ENCODE results near the gene CDC42SE2. TPM values are rescaled to one million over a fixed set of nuclear protein-coding genes. Genes with fewer than 3 reads are reported as not detected.
"Not testable (repeated sequence)": the region's sequence is repeated elsewhere in the genome, so short reads cannot be mapped to it uniquely, and the experiment has no call there.

Gene CDC42SE2
- total RNA-seq, 1 donor from 2014 or later, result 19.4 TPM

DNA sequence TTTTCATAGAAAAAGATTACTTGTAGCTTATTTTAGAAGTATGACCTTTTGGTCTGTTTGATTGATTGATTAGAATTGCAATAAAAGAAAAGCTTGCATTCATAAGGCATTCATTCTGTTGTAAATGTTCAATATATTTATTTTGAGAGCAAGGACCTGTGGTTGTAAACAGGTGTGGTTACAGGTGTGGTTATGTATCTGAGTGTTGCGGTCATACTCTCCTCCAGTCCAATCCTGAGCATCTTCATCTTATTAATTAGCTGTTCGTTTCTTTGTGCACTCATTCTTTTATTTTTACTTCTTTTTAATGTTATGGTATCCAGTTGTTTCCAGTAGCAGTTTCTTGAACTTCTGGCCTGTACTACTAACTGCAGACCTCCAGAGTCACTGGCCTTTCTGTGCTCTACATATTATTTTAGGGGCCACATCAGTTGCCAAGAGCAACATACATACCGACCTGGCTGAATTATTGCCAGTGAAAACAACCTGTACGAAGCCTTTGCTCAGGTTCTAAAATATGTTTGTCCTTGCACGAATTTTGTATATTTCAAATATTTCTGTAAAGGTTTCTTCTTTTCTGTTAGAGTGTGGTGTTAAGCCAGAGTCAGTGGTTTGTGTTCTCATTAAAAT is 128.7 kb downstream of the CDC42SE2 start:
- Histone ChIP-seq H3K27me3 (no peaks in the 10 kb centered on the region), H3K4me1 (peaks cover 10% of the 10 kb centered on the region), H3K4me3 (no peak overlapping the region), H3K9me3 (no peaks in the 10 kb centered on the region), H3K27ac (no peak overlapping the region), H3K36me3 (no peaks in the 10 kb centered on the region)
- no peak for DNase-seq (ENCODE audit: extremely low spot score in 2 of 2)
- TF ChIP-seq POLR2AphosphoS5 (IDR thresholded peaks at IDR 0.05; ENCODE audit: insufficient read depth in 1 of 2, low read depth in 1 of 2) (no peak), POLR2A (IDR thresholded peaks at IDR 0.05) (no peak)
- TF ChIP-seq, protein P1, sequence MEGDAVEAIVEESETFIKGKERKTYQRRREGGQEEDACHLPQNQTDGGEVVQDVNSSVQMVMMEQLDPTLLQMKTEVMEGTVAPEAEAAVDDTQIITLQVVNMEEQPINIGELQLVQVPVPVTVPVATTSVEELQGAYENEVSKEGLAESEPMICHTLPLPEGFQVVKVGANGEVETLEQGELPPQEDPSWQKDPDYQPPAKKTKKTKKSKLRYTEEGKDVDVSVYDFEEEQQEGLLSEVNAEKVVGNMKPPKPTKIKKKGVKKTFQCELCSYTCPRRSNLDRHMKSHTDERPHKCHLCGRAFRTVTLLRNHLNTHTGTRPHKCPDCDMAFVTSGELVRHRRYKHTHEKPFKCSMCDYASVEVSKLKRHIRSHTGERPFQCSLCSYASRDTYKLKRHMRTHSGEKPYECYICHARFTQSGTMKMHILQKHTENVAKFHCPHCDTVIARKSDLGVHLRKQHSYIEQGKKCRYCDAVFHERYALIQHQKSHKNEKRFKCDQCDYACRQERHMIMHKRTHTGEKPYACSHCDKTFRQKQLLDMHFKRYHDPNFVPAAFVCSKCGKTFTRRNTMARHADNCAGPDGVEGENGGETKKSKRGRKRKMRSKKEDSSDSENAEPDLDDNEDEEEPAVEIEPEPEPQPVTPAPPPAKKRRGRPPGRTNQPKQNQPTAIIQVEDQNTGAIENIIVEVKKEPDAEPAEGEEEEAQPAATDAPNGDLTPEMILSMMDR (IDR thresholded peaks at IDR 0.05), result no peak
- intact Hi-C loops (cut with DNase I), result no loop called here

DNA sequence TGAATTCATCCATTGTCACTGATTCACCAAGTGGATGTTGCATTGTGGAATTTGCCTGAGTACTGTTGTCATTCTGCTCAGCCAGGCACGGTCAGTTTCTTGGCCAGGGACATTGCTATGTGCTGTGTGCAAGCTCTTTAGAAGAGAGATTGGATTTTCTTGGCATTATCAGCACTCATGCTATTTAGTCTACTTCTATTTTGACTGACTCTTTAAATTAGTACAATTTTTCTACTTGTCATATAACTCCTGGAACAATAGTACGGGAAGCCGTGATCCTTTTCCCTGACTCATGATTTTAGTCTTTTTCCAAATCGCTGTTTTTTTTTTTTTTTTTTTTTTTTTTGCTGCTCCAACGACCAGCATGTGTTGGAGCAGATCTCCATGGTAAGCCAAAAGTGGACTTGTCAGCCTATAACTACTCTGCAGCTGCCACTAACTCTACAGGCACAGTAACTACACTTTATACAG is 129.7 kb downstream of the CDC42SE2 start:
- H3K27ac ChIP-seq, result peak overlapping the region; percentile 12
- H3K27me3 ChIP-seq, result no peaks in the 10 kb centered on the region
- intact Hi-C loops (cut with DNase I), result no loop called here
- H3K4me3 ChIP-seq, result no peak overlapping the region
- no peak for DNase-seq (ENCODE audit: extremely low spot score in 2 of 2)
- H3K36me3 ChIP-seq, result no peaks in the 10 kb centered on the region
- peaks cover 10% of the 10 kb centered on the region for H3K4me1 ChIP-seq
- H3K9me3 ChIP-seq, result no peaks in the 10 kb centered on the region
- no peak for TF ChIP-seq POLR2AphosphoS5 (IDR thresholded peaks at IDR 0.05; ENCODE audit: insufficient read depth in 1 of 2, low read depth in 1 of 2)
- no peak for TF ChIP-seq POLR2A (IDR thresholded peaks at IDR 0.05)
- TF ChIP-seq, protein P1 (IDR thresholded peaks at IDR 0.05), result no peak

DNA sequence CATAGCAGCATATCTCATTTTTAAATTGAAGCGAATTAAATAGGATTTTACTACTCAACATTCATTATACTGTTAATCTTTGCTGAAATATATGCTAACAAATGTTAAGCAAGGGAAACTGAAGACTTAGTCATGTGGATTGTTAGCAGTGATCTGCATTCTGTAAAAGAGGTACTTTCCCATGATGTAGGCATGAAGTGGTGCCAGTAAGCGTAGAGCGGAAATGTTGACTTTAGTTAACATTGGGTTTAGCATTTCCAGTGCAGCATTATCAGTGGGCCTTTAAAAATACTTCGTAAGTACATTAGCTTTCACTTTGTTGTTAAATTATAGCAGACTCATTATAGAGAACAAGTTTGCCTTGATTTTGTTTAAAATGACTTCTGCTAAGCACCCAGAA is 130.3 kb downstream of the CDC42SE2 start:
- intact Hi-C loops (cut with DNase I), result no loop called here
- H3K27me3 ChIP-seq, result no peaks in the 10 kb centered on the region
- no peak overlapping the region for H3K4me3 ChIP-seq
- TF ChIP-seq POLR2AphosphoS5 (IDR thresholded peaks at IDR 0.05; ENCODE audit: insufficient read depth in 1 of 2, low read depth in 1 of 2) (peak in 1 of 2 donors; percentile 17), POLR2A (IDR thresholded peaks at IDR 0.05) (no peak)
- TF ChIP-seq, protein P1 (IDR thresholded peaks at IDR 0.05), result no peak
- no peak for DNase-seq (ENCODE audit: extremely low spot score in 2 of 2)
- no peaks in the 10 kb centered on the region for H3K36me3 ChIP-seq
- peaks cover 10% of the 10 kb centered on the region for H3K4me1 ChIP-seq
- peak overlapping the region; percentile 12 for H3K27ac ChIP-seq
- no peaks in the 10 kb centered on the region for H3K9me3 ChIP-seq

DNA sequence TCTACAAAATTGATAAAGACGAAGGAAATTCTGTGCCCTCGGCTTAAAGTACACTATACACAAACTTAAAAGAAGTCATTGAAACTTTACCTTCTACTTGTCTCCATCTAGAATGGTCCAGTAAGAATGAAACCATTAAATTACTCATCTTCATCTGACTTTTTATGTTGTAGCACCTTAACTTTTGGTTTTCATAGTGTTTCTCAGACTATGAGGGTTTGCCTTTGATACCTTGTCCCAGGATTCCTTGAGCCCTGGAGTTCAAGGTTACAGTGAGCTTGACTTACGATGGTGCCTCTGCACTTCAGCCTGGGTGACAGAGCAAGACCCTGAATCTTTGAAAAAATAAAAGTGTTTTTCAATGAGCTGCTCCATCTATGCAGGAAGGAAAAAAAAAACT is 132.2 kb downstream of the CDC42SE2 start:
- Histone ChIP-seq H3K36me3 (no peaks in the 10 kb centered on the region), H3K27ac (no peak overlapping the region), H3K27me3 (no peaks in the 10 kb centered on the region), H3K9me3 (no peaks in the 10 kb centered on the region), H3K4me3 (no peak overlapping the region), H3K4me1 (peaks cover 10% of the 10 kb centered on the region)
- DNase-seq (ENCODE audit: extremely low spot score in 2 of 2), result no peak
- intact Hi-C loops (cut with DNase I), result no loop called here
- TF ChIP-seq POLR2AphosphoS5 (IDR thresholded peaks at IDR 0.05; ENCODE audit: insufficient read depth in 1 of 2, low read depth in 1 of 2) (no peak), POLR2A (IDR thresholded peaks at IDR 0.05) (no peak)
- TF ChIP-seq, protein P1 (IDR thresholded peaks at IDR 0.05), result no peak

DNA sequence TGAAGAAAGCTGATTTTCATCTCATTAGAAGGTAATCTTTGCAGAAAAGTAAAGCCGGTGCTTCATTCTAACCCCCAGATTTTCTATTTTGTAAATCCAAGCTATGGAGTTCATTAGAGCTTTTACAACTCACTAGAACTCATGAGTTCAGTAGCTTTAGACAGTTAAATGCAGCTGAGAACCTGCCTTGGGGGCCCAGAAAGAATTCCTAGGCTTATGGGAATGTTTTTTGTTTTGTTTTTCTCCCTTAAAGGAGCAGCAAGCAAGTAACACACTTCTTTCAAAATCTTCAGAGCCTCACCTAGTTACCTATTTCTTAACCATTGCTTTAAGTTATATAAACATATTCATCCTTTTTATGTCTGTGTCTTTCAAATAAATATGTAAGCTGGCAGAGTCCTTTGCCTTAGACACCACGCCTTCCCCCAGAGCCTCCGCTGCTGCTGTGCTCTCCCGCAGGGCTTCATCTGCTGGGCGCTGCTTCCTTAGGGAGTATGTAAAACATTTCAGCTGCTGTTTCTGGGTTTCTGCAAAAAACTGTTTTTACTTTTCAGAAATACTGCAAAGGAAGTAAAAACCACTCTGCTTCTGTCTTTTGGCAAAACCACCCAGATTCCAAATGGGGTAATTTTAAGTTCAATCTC is 132.9 kb downstream of the CDC42SE2 start:
- TF ChIP-seq POLR2AphosphoS5 (IDR thresholded peaks at IDR 0.05; ENCODE audit: insufficient read depth in 1 of 2, low read depth in 1 of 2) (no peak), POLR2A (IDR thresholded peaks at IDR 0.05) (no peak)
- TF ChIP-seq, protein P1 (IDR thresholded peaks at IDR 0.05), result no peak
- no peak overlapping the region for H3K27ac ChIP-seq
- no peaks in the 10 kb centered on the region for H3K36me3 ChIP-seq
- H3K27me3 ChIP-seq, result no peaks in the 10 kb centered on the region
- H3K9me3 ChIP-seq, result no peaks in the 10 kb centered on the region
- no peak for DNase-seq (ENCODE audit: extremely low spot score in 2 of 2)
- intact Hi-C loops (cut with DNase I), result no loop called here
- H3K4me3 ChIP-seq, result no peak overlapping the region
- H3K4me1 ChIP-seq, result peaks cover 10% of the 10 kb centered on the region

DNA sequence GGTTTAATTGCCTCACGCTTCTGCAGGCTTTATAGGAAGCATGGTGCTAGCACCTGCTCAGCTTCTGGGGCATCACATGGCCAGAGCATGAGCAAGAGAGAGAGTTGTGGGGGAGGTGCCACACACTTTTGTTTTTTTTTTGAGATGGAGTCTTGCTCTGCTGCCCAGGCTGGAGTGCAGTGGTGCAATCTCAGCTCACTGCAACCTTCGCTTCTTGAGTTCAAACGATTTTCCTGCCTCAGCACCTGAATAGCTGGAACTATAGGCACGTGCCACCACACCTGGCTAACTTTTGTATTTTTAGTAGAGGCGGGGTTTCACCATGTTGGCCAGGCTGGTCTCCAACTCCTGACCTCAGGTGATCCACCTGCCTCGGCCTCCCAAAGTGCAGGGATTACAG is 135.2 kb downstream of the CDC42SE2 start:
- H3K4me1 ChIP-seq; intact Hi-C loops (cut with DNase I); DNase-seq (ENCODE audit: extremely low spot score in 2 of 2); H3K9me3 ChIP-seq; H3K27me3 ChIP-seq; H3K4me3 ChIP-seq; H3K36me3 ChIP-seq; H3K27ac ChIP-seq: not testable (repeated sequence)
